GM12864 (cell line): ENCODE data around the gene DENND6A.
"Not testable (repeated sequence)": the region's sequence is repeated elsewhere in the genome, so short reads cannot be mapped to it uniquely, and the experiment has no call there.

Experiments used
- DNase-seq: peaks from one replicate; pipeline ENCODE4 v3.0.0-alpha.2; 2011; ENCODE audit warnings: low read depth
- H3K4me3 ChIP-seq: 2 replicates; pipeline ENCODE4 v1.5.1; 2011; ENCODE audit warnings: mild to moderate bottlenecking, low read depth, low read length, control low read depth
- CTCF ChIP-seq: IDR thresholded peaks from 2 replicates; pipeline ENCODE4 v1.5.1; 2011; ENCODE audit warnings: low read depth, mild to moderate bottlenecking, moderate library complexity, low read length, control low read depth, inconsistent platforms; ENCODE audit errors: missing control alignments

DENND6A gene

GRCh38 chr3:57647292-57647940, 45.5 kb downstream of the DENND6A start:
- DNase-seq = no peak
- H3K4me3 ChIP-seq = no peak overlapping the region
- TF ChIP-seq CTCF = no peak

GRCh38 chr3:57646723-57647122, 46.2 kb downstream of the DENND6A start:
- no peak for TF ChIP-seq CTCF
- no peak overlapping the region for H3K4me3 ChIP-seq
- no peak for DNase-seq

GRCh38 chr3:57644740-57645139, 48.1 kb downstream of the DENND6A start:
- no peak for TF ChIP-seq CTCF
- no peak overlapping the region for H3K4me3 ChIP-seq
- DNase-seq = no peak

GRCh38 chr3:57637391-57637790, 55.5 kb downstream of the DENND6A start:
- DNase-seq = no peak
- no peak for TF ChIP-seq CTCF
- no peak overlapping the region for H3K4me3 ChIP-seq

- not testable (repeated sequence) for H3K4me3 ChIP-seq, DNase-seq
Measured at GRCh38 chr3:57634259-57634658, 58.6 kb downstream of the DENND6A start.

GRCh38 chr3:57627976-57628375, 64.9 kb downstream of the DENND6A start:
- H3K4me3 ChIP-seq = no peak overlapping the region
- no peak for TF ChIP-seq CTCF
- no peak for DNase-seq

- TF ChIP-seq CTCF = no peak
- no peak for DNase-seq
- no peak overlapping the region for H3K4me3 ChIP-seq
Measured at GRCh38 chr3:57624801-57625200, 68.1 kb downstream of the DENND6A start.
